Activated T-cell treated with anti-CD3 and anti-CD28 coated beads, Interleukin-2, amount 50 U/mL, for 4 hours (primary cell): ENCODE data around the gene PRKAG2. TPM values are rescaled to one million over a fixed set of nuclear protein-coding genes. Genes with fewer than 3 reads are reported as not detected.

Source experiments
- ATAC-seq, 2 donors: fragments of 200-7000 bp; cut with Tn5 transposase; one replicate each; pipeline ENCODE4 v1.10.0; 2021
- DNase-seq: peaks from one replicate; pipeline ENCODE4 v3.0.0-alpha.2; 2020
- H3K27me3 Mint-ChIP-seq: one replicate; pipeline ENCODE4 v1.8.0; 2021; ENCODE audit warnings: low read depth, mixed read lengths
- H3K36me3 Mint-ChIP-seq: one replicate; pipeline ENCODE4 v1.8.0; 2022; ENCODE audit warnings: mixed read lengths; ENCODE audit not compliant: insufficient read depth
- H3K4me1 Mint-ChIP-seq: one replicate; pipeline ENCODE4 v1.8.0; 2021; ENCODE audit warnings: low read depth, mixed read lengths
- H3K4me3 Mint-ChIP-seq: one replicate; pipeline ENCODE4 v1.8.0; 2021; ENCODE audit warnings: mild to moderate bottlenecking, moderate library complexity, mixed read lengths
- H3K9me3 Mint-ChIP-seq: one replicate; pipeline ENCODE4 v1.8.0; 2021; ENCODE audit warnings: mixed read lengths
- total RNA-seq, 3 donors: library from RNA; stranded (reverse); gene quantifications; one replicate each; pipeline ENCODE4 v1.2.1, GENCODE V29; 2021

PRKAG2 gene
- total RNA-seq, 3 donors from 2014 or later, result 28.6 to 31.5 (median 29.3) TPM

DNA sequence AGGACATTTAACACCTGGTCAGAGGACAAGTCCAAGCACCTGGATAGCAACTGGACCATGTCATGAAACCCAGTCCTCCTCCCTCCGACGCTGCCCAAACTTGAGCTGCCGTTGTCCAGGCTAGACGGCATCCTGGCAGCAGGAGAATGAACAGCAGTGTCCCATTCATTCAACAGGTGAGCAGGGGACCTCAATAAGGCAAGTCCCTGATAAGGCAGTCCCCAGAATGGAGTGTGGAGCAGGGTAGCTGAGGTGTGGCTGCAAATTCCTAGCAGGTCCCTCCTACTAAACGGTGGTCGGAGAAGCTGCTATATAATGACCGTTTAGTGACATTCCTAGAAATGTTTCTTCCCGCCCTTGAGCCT is 169.8 kb downstream of the PRKAG2 start:
- peaks cover 5% of the 10 kb centered on the region for H3K4me1 Mint-ChIP-seq
- peaks cover 10% of the 10 kb centered on the region for H3K36me3 Mint-ChIP-seq
- ATAC-seq, result no peak
- no peak overlapping the region for H3K4me3 Mint-ChIP-seq
- no peak for DNase-seq
- H3K27me3 Mint-ChIP-seq, result no peaks in the 10 kb centered on the region
- no peaks in the 10 kb centered on the region for H3K9me3 Mint-ChIP-seq

DNA sequence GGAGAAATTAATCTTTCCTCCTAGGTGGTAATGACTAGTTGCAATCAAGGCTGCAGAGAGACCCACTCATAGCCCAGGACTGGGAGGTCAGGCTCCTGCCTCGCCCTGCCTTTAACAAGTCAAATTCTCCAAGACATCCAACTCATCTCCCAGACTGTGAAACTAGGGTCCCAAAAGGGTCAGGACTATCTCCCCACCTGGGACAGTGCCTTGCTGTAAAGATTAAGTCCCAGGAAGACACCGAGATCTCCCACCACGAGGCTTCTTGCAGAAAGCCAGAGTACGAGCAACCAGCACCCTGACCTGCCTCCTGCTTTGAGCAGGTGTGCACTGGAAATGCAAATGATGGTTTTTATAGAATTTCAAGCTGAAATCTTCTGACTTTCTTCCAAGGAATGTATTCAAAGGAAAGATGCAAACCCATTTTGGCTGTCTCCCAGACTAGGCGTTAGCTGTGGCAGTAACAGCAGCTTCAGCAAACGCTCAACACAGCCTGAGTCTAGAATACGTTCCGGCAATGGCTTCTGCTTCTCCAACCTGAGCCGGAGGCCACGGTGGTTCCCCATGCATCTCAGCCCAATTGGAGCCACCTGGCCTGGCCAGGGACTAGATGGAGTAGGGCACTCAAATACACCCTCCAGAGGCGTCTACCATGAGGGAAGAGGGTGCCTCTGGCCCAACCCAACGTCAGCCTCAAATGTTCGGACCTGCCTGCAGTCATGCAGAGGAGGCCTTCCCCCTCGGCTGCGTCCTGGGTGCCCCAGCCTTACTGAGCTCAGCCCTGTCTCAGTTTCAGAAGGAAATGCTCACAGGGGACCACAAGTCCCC is 170.4 kb downstream of the PRKAG2 start:
- Mint-ChIP-seq H3K27me3 (no peaks in the 10 kb centered on the region), H3K4me1 (peaks cover 5% of the 10 kb centered on the region), H3K36me3 (peaks cover 10% of the 10 kb centered on the region), H3K9me3 (no peaks in the 10 kb centered on the region), H3K4me3 (no peak overlapping the region)
- no peak for ATAC-seq
- no peak for DNase-seq

DNA sequence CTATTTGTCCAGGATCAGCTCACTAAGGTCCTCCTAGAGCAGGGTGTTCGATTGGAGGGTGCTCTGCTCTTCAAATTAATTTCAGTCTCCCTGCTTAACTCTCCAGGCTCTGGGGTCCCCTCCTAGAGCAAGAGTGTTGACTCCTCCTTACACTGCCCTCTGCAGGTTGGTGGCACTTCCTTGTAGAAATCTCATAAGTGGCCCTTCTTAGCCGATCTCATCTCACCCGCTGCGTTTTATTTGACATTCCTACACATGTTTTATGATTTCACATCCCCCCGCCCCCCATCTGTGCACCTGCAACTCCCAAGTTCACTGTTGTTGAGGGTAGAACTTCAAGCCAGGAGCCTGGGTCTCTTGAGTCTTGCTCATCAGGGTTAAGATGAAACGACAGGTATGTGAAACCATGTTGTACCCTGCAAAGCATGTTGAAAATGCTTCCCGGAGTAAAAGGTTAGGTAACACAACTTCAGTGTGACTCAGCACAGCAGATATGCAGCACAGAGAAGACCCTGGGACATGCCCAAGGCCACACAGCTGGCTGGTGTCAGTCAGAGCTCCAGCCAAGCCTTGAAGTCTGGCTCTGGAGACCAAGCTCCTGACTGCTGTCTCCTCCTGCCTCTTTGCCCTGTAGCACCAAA is 171.2 kb downstream of the PRKAG2 start:
- DNase-seq, result no peak
- peaks cover 5% of the 10 kb centered on the region for H3K4me1 Mint-ChIP-seq
- H3K36me3 Mint-ChIP-seq, result peaks cover 13% of the 10 kb centered on the region
- H3K9me3 Mint-ChIP-seq, result no peaks in the 10 kb centered on the region
- no peaks in the 10 kb centered on the region for H3K27me3 Mint-ChIP-seq
- ATAC-seq, result peak; percentile 18 to 59
- H3K4me3 Mint-ChIP-seq, result no peak overlapping the region

DNA sequence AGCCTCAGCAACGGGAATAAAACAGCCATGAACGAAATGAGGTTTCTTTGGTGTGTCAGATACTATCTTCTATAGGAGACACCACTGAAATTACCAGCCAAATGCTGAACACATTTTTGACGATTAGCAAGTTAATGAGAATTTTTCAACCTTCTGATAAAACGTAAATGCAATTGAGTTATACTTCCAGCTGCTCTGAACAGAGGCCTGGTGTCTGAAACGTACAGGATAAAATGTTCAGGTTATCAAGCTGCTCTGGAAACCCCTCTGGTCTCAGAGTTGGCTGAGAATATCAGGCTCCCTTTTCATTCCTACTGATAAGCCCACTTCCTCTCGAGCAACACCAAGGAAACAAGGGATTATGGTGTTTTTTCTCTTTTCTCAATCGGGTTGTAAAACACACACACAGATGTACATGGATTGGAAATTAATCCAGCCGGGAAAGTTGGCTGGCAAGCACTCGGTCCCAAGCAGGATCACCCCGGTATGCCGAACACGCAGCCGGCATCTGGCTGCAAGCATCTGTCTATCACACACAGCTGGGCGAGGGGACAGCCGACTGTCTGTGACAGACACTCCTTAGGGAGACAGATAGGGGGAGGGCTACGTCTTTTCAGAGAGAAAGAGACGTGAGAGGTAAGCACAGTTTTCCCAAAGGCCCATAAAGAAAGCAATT is 171.8 kb downstream of the PRKAG2 start:
- Mint-ChIP-seq H3K27me3 (no peaks in the 10 kb centered on the region), H3K9me3 (no peaks in the 10 kb centered on the region), H3K4me3 (no peak overlapping the region), H3K4me1 (peaks cover 5% of the 10 kb centered on the region), H3K36me3 (peaks cover 13% of the 10 kb centered on the region)
- DNase-seq (no peak), ATAC-seq (no peak)

GRCh38 chr7:151704299-151704959 is 172.5 kb downstream of the PRKAG2 start:
- H3K9me3 Mint-ChIP-seq, result no peaks in the 10 kb centered on the region
- no peak for DNase-seq
- H3K4me3 Mint-ChIP-seq, result no peak overlapping the region
- H3K27me3 Mint-ChIP-seq, result no peaks in the 10 kb centered on the region
- peaks cover 5% of the 10 kb centered on the region for H3K4me1 Mint-ChIP-seq
- H3K36me3 Mint-ChIP-seq, result peaks cover 13% of the 10 kb centered on the region
- no peak for ATAC-seq

GRCh38 chr7:151702961-151703360 is 174.0 kb downstream of the PRKAG2 start:
- Mint-ChIP-seq H3K27me3 (no peaks in the 10 kb centered on the region), H3K36me3 (peaks cover 9% of the 10 kb centered on the region), H3K4me1 (peaks cover 5% of the 10 kb centered on the region), H3K4me3 (no peak overlapping the region), H3K9me3 (no peaks in the 10 kb centered on the region)
- DNase-seq (no peak), ATAC-seq (no peak)

GRCh38 chr7:151700586-151701165 is 176.2 kb downstream of the PRKAG2 start:
- H3K27me3 Mint-ChIP-seq, result no peaks in the 10 kb centered on the region
- H3K4me1 Mint-ChIP-seq, result peaks cover 2% of the 10 kb centered on the region
- no peak overlapping the region for H3K4me3 Mint-ChIP-seq
- no peak for ATAC-seq
- H3K9me3 Mint-ChIP-seq, result no peaks in the 10 kb centered on the region
- no peak for DNase-seq
- peaks cover 9% of the 10 kb centered on the region for H3K36me3 Mint-ChIP-seq

DNA sequence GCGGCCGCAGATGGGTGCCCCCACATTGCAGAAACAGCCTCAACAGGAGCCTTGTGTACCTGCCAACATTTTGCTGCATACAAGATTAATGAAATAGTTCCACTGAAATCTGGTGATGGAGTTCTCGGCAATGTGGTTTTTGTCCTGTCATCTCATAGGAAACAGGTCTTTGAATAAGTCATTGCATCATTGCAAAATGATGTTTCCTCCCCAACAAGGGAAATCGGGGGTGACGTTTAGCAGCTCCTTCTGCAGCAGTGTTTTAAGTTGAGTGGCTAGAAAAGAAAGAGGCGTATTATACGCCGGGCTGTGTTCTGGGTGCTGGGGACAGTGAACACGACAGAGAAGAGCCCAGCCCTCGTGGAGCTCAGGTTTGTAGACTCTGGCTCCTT is 177.0 kb downstream of the PRKAG2 start:
- H3K27me3 Mint-ChIP-seq, result no peaks in the 10 kb centered on the region
- no peak for ATAC-seq
- H3K4me3 Mint-ChIP-seq, result no peak overlapping the region
- H3K4me1 Mint-ChIP-seq, result peaks cover 1% of the 10 kb centered on the region
- no peak for DNase-seq
- H3K9me3 Mint-ChIP-seq, result no peaks in the 10 kb centered on the region
- H3K36me3 Mint-ChIP-seq, result peaks cover 9% of the 10 kb centered on the region

DNA sequence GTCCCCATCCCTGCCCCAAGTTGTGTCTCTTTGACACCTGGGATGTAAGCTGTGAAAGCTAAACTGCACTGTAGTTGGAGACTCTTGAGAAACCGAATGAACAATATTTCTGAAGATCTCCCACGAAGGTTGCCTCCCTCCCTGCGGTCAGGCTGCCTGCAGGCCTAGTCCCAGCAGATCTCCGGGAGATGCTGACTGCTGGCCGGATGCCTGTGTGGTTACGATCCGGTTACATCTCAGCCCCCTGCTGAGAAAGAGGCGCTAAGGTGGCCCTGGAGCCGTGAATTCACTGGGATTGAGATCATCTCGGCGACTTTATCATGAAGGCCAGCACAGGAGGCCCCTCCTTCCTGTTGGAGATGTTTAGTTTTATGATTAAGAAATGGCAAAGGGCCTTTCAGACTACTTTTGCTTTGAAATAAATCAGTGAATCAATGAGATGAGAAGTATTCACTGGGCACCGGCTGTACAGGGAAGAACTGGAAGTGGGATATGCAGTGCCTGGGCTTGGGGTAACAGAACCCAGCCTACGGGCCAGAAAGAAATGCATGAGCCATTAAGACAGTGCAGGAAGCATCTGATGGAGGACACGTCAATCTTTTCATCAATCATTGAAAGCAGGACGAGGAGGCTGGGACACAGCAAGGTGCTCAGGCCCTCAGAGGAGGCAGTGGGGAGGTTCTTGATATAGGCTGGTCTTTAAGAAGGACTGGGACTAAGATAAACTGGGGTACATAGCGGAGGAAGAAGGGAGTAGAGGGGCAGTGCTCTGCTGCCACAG is 177.6 kb downstream of the PRKAG2 start:
- H3K36me3 Mint-ChIP-seq, result peaks cover 9% of the 10 kb centered on the region
- DNase-seq (no peak), ATAC-seq (no peak)
- no peaks in the 10 kb centered on the region for H3K27me3 Mint-ChIP-seq
- H3K4me3 Mint-ChIP-seq, result no peak overlapping the region
- no peaks in the 10 kb centered on the region for H3K9me3 Mint-ChIP-seq
- peaks cover 2% of the 10 kb centered on the region for H3K4me1 Mint-ChIP-seq

DNA sequence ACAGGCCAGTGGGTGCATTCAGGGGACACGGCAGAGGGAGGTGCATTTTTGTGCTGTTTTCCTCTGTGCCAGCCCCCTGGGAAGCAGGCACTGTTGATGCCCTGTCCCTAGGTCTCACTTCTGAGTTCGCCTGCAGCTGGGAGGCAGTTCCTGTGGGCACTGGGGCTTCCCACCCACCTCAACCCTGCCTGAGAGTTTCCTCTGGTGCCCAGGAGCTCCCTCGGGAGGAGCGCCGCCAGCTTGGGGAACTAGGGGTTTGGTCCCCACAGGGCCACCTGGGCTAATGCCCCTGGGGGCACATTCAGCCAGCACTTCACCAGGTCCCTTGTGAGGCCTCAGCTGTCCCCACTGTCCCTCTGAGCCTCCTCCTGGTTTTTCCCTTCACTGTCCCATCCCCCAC is 179.0 kb downstream of the PRKAG2 start:
- H3K4me1 Mint-ChIP-seq, result peaks cover 2% of the 10 kb centered on the region
- DNase-seq, result no peak
- H3K9me3 Mint-ChIP-seq, result no peaks in the 10 kb centered on the region
- no peaks in the 10 kb centered on the region for H3K27me3 Mint-ChIP-seq
- no peak overlapping the region for H3K4me3 Mint-ChIP-seq
- no peak for ATAC-seq
- H3K36me3 Mint-ChIP-seq, result peaks cover 9% of the 10 kb centered on the region

DNA sequence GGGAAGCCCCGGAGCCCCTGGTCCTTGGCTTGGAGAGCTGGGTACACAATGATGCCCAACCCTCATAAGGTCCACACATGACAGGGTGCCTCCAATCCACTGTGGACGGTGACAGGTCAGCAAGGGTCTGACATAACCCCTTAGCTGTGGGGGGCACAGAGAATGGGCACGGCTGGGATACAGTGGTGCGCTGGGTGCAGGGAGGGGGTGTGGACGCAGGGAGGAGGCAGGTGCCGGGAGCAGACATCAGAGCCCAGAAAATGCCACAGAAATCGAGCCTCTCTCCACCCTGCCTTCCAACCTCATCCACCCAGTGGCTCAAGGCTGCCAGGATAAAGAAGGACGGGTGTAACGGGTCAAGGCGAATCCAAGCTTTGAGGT is 179.4 kb downstream of the PRKAG2 start:
- DNase-seq (no peak), ATAC-seq (no peak)
- Mint-ChIP-seq H3K9me3 (no peaks in the 10 kb centered on the region), H3K4me3 (no peak overlapping the region), H3K4me1 (peaks cover 2% of the 10 kb centered on the region), H3K27me3 (no peaks in the 10 kb centered on the region), H3K36me3 (peaks cover 9% of the 10 kb centered on the region)

- DNase-seq (no peak), ATAC-seq (no peak)
- Mint-ChIP-seq H3K9me3 (no peaks in the 10 kb centered on the region), H3K4me1 (peaks cover 2% of the 10 kb centered on the region), H3K4me3 (no peak overlapping the region), H3K27me3 (no peaks in the 10 kb centered on the region), H3K36me3 (peaks cover 7% of the 10 kb centered on the region)
These were observed 180.0 kb downstream of the PRKAG2 start for GRCh38 chr7:151696721-151697514.

DNA sequence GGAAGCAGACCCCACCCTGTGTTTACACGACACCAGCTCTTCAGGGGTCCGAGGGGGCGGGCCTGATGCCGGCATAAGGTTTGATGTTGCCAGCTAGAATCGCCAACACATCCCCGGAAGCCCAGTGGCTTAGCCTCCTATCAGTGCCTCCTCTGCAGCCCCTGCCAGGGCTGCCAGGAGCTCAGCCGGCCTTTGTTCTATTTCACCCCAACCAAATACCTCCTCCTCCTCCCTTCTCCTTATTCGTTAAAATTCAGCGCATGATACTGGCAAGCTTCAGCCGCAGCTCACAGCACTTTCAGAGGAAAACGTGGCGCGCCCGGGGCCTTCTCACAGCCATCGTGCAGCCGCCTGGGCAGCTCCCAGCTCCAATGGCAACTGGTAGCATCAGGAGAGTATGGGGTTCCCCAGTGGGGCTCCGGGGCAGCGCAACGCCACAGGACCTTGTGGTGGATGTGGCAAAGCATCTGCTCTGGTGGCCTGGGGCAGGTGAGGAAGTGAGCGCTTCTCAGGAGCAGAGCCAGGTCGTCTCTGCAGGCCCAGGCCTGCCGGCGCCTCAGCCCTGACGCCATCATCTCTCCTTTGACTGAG is 180.9 kb downstream of the PRKAG2 start:
- Mint-ChIP-seq H3K4me3 (no peak overlapping the region), H3K4me1 (peaks cover 2% of the 10 kb centered on the region), H3K36me3 (peaks cover 4% of the 10 kb centered on the region), H3K9me3 (no peaks in the 10 kb centered on the region), H3K27me3 (no peaks in the 10 kb centered on the region)
- no peak for DNase-seq
- ATAC-seq, result no peak
